T1000 (cell line): ENCODE data around the gene PACSIN1.
"Not testable (repeated sequence)": the region's sequence is repeated elsewhere in the genome, so short reads cannot be mapped to it uniquely, and the experiment has no call there.

Experiments
- DNase-seq: peaks from one replicate; lab custom pipeline; 2025; ENCODE audit warnings: mixed read lengths; lab: John Stamatoyannopoulos, UW

Gene PACSIN1

DNA sequence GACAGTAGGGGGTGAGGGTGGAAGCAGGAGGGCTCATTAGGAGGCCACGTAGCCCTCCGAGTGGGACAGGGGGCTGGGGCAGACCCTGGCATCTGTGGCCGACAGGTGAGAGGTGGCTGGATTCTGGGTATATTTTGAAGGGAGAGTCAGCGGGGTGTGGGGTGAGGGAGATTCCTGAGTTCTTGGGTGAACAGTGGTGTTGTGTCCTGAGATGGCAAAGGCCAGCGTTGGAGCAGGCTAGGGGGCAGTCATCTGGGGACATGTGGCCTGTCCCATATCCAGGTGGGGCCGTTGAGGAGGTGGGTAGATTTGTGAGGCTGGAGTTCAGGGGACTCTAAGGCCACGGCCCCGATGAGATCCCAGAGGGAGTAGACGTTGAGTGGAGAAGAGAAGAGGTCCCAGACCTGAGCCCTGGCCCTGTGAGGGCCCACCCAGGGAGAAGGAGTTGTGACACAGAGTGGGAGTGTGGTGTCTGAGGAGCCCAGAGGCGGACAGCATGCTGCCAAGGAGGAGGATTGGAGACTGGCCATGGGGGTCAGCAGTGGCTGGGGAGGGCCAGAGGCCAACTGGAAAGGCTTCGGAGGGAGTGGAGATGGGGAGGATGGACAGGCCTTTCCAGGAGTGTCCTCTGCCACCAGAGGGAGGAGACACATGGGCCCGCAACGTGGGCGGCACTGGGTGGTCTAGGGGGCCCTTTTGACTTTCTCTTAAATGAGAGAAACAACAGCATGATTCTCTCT is 19.6 kb downstream of the PACSIN1 start:
- no peak for DNase-seq

- no peak for DNase-seq
These were observed 20.3 kb downstream of the PACSIN1 start for GRCh38 chr6:34486106-34486740.

- not testable (repeated sequence) for DNase-seq
These were observed 21.0 kb downstream of the PACSIN1 start for GRCh38 chr6:34486886-34487285.

DNA sequence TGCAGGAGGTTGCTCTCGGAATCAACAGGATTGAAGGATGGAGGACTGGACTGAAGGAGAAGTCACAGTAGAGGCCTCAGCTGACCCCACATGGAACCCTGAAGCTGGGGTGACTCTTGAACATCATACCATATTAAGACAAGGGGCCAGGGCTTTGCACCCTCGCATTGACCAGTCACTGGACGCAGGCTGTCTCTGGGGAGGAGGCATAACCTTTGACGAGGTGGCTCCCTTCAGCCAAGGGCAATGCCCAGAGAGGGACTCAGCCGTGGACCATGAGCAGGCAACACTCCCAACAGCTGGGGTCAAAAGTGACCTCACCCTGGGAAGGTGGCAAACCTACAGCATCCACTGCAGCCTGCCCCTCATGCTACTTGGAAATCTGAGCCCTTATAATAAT is 21.7 kb downstream of the PACSIN1 start:
- no peak for DNase-seq

DNA sequence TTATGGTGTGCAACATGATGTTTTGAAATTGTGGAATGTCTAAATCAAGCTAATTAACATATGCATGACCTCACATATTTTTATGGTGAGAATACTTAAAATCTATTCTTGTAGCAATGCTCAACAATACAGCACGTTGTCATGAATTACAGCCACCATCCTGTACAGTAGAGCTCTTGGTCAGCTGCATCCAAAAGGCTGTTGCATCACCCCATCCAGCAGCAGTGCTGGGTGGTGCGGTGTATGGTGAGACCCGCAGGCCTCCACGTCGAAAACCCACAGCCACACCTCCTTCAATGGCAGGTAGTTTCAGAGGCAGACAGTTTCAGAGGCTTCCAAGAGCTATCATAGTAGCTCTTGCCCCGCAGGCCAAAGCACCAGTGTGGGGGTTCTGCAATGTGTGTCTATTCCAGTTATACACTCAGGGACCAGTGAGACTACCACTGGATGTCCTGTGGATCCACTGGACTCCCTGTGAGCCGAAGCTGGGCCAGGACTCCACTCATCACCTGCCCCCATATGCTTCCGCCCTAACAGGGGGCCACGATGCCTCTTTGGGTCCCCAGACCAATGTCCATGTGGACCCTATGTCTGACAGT is 23.4 kb downstream of the PACSIN1 start:
- DNase-seq, result no peak

DNA sequence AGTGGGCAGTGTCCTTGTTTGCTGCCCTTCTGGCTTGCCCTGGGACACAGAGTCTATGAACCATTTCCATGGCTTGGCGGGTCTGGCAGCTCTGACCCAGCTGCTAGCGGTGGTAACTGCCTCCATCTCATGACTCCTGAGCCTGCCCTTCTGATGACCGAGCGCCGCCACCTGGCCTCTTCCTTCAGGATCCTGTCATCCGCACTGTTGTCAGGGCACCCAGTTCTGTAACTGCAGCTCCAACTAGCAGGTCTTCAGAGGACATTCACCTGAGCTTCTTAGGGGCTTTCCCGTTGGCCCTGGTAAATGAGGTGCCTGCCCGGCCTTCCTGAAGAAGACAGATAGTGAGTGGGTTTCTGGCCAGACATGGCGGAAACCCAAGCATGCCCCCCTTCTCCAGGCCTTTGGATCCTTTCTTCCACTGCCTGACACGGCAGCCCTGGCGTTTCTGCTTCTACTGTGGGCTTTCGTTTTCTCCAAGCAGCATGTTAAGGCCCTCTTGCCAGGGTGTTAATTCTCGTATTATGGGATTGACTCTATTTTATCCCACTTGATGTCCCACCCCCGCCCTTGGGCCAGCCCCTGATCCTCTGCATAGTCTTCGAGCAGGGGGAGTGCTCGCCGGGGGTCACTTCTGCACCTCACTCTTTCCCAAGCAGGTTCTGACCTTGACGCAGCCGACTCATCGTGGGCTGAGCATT is 24.7 kb downstream of the PACSIN1 start:
- no peak for DNase-seq

DNA sequence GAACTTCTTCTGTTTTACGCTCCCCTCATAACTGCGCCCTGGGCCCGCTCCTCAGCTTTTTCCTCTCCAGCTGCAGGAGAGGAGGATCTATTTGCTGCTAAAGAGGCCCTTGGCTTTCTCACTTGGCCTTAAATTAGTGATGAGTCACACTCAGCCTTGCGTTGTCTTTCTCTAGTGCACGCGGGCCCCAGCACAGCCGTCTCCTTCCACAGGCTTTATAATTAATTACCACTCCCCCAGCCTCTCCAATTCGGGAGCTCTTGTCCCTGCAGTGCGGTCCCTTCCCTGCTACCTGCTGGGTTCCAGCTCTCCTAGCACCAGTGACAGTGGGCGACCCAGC is 25.2 kb downstream of the PACSIN1 start:
- no peak for DNase-seq

DNA sequence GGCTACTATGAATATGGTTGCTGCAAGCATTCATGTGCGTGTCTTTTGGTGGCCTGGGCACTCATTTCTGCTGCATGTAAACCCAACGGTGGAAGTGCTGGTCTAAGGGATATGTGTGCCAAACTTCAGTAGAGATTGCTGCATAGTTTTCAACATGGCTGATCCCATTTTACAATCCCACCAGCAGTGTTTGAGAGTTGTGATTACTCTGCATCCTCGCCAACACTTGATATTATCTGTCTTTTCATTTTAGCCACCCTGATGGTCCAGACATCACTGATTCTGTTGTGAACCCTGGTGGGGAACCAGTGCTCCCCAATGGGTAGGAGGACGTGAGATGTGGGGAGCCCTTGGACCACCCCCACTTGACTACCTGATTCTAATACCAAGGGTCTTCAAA is 27.5 kb downstream of the PACSIN1 start:
- no peak for DNase-seq

DNA sequence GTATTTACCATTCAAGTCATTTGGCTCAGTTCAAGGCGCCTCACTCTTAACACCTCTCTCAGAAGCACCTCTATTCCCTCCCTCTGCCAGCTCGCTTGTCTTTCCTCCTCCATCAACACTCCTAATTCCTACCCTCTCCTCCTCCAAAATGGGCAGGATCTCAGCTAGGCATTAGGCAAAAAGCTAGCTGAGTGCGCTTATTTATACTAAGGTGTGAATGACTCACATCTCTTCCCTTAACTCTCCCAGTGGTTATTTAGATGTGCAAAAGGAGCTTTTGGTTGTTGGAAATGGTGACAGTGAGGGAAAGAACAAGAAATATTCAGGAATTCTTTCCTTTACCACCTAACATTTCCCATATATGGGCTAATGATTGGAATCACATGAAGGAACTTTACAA is 29.1 kb downstream of the PACSIN1 start:
- no peak for DNase-seq

DNA sequence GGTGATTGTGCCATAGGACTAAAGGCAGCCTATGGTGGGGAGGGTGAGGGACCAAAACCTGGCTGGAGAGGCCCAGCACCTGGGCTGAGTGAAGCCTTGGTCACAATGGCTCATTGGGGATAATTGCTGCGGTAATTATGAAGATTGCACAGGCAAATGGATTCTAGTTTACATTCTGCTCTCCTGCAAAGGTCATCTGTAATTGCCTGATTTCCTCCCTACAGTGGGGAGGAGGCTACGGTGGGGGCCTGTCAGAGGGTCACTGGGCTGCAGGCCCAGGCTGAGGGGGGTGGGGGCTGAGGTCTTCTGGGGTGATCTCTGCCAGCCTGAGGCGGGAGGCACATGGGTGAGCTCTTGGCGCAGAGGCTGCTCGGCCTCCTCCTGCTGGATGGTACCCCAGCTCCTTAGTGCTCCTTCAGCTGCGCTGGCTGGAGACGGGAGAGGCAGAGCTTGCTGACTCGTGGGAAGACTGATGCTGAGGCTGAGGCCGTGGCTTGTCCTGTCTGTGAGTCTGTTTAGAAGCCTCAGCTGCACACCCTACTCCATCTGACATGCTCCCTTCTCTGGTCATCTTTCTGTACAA is 30.3 kb downstream of the PACSIN1 start:
- DNase-seq, result no peak

DNA sequence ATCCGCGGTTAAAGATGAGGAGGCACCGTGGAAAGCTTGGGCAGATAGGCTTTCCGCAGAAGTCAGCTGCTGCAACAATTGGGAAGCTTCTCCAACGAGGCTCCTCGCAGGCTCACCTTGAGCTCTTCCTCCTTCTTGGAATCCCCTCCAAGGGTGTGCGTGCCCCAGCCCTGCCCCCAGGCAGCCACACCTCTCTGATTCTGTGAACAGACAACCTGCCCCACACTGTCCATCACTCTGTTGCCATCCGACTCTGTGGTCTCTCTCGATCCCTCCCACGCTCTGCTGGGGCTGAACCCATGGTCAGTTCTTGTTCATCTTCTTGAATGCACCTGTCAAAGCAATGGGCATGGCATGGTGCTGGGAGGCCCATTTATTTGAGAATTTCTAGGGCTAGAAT is 31.5 kb downstream of the PACSIN1 start:
- DNase-seq, result no peak

GRCh38 chr6:34506718-34507117 is 40.8 kb downstream of the PACSIN1 start:
- DNase-seq, result no peak

GRCh38 chr6:34508425-34508824 is 42.5 kb downstream of the PACSIN1 start:
- DNase-seq, result no peak

GRCh38 chr6:34509782-34510181 is 43.9 kb downstream of the PACSIN1 start:
- DNase-seq, result no peak

DNA sequence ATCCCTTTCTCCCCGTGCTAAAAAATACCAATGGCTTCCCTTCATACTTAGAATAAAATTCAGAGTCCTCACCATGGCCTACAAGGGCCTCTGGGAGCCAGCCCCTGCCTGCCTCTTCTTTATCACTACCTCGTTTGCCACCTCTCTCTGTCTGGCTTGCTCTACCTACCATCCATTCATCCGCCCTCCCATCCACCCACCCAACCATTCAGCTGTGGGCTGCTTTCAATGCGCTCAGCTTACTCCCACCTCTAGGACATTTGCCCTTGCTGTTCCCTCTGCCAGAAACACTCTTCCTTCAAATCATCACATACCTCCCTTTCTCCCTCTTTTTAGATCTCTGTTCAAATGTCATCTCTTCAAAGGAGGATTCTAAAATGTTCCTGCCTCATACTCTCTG is 44.4 kb downstream of the PACSIN1 start:
- no peak for DNase-seq

- DNase-seq, result no peak
These were observed 45.5 kb downstream of the PACSIN1 start for GRCh38 chr6:34511214-34511914.

GRCh38 chr6:34511915-34512737 is 46.2 kb downstream of the PACSIN1 start:
- DNase-seq, result no peak

DNA sequence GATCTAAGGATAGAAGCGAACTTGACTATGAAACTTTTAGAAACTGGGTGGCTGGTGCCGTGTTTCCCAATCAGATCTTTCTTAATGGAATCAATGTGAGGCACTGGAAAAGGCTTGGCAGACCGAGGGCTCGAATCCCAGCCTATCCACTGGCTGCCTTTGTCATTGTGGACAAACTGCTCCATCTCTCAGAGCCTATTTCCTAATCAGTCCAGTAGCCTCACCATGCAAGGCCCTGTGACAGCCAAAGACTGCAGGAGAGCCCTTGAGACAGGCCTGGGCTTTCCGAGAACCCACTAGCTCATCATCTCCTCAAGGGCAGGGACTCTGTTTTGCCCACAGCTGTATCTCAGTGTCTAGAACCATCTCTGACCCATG is 46.9 kb downstream of the PACSIN1 start:
- DNase-seq, result no peak

- no peak for DNase-seq
These were observed 47.8 kb downstream of the PACSIN1 start for GRCh38 chr6:34513646-34514045.

DNA sequence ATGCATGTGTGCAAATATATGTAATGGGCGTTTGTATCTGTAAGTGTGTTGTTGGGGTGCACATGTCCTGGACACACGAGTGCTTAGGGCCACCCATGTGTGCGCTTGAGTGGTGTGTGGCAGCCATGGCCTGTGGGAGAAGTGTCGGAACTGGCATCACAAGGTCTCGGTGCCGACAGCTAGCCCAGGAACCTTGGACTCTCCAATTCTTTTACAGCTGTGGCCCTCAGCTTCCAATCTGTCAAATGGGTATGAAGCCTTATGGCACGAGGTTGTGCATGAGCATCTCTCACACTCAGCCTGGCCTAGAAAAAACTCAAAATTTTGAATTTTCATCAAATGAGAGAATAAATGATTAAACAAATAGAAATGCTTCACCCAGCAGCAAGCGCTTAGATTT is 48.2 kb downstream of the PACSIN1 start:
- no peak for DNase-seq
